Measurements from ENCODE around the gene ACACA.

The ACACA gene

DNA sequence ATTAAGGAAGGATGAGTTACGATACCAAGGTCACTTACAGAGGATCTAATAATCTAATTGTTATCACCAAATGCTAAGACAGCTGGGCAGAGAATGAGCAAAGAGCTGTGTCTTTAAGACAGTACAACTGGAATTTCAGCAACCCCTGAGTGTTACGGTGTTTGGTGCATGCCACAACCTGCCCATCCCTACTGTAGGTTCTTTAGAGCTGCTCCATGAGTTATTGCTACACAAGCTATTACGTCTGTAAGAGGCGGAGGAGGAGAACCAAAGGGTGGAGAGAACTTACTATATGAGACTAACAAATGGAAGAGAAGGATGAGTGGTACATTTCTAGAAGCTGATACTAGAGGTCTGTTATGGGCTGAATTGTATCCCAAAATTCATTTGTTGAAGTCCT is 45.1 kb downstream of the ACACA start (continued):
- no peak for TF ChIP-seq ZNF560 (tag by site-specific recombination; IDR thresholded peaks at IDR 0.05; ENCODE audit: borderline replicate concordance)
- no peak for TF ChIP-seq ZNF140 (tag by site-specific recombination; IDR thresholded peaks at IDR 0.05)
- TF ChIP-seq ZSCAN16 (tag by site-specific recombination; IDR thresholded peaks at IDR 0.05): no peak
- TF ChIP-seq REPIN1 (tag by site-specific recombination; IDR thresholded peaks at IDR 0.05; ENCODE audit: low read depth): no peak
- no peak for TF ChIP-seq ZNF623 (tag by site-specific recombination; IDR thresholded peaks at IDR 0.05)
- no peak for TF ChIP-seq PATZ1 (tag by site-specific recombination; IDR thresholded peaks at IDR 0.05)
- no peak for TF ChIP-seq ZNF404 (tag by site-specific recombination; IDR thresholded peaks at IDR 0.05)
- TF ChIP-seq CTCF (tag by site-specific recombination; IDR thresholded peaks at IDR 0.05): no peak
- no peak for TF ChIP-seq ZNF426 (tag by site-specific recombination; IDR thresholded peaks at IDR 0.05)
- no peak for TF ChIP-seq ZNF18 (tag by site-specific recombination; IDR thresholded peaks at IDR 0.05)
- no peak for TF ChIP-seq ZNF174 (tag by site-specific recombination; IDR thresholded peaks at IDR 0.05)
- TF ChIP-seq ZNF596 (tag by site-specific recombination; IDR thresholded peaks at IDR 0.05): no peak
- TF ChIP-seq GLI2 (tag by site-specific recombination; IDR thresholded peaks at IDR 0.05; ENCODE audit: borderline replicate concordance, low read depth): no peak
- no peak for TF ChIP-seq ZNF433 (tag by site-specific recombination; IDR thresholded peaks at IDR 0.05; ENCODE audit: low read depth)
- TF ChIP-seq MYNN (tag by site-specific recombination; IDR thresholded peaks at IDR 0.05; ENCODE audit: borderline replicate concordance): no peak
- 0 out of 2 replicates have a peak, but pooled peaks have one; percentile 24 for TF ChIP-seq SP7 (tag by site-specific recombination; IDR thresholded peaks at IDR 0.05)
- TF ChIP-seq RBAK (tag by site-specific recombination; IDR thresholded peaks at IDR 0.05): no peak

- Histone ChIP-seq H3K4me1 (ENCODE audit: control insufficient read depth, insufficient read depth, low read length) (peaks cover 7% of the 10 kb centered on the region), H3K27ac (ENCODE audit: extremely low read depth, low read depth, low read length) (no peak overlapping the region), H3K36me3 (ENCODE audit: control insufficient read depth in 2 of 2, insufficient read depth in 1 of 2, low read length in 2 of 2) (no peaks in the 10 kb centered on the region), H3K9me3 (ENCODE audit: control insufficient read depth, insufficient read depth, low read depth, low read length) (no peaks in the 10 kb centered on the region), H3K4me3 (ENCODE audit: low read depth, low read length) (no peak overlapping the region)
- TF ChIP-seq ZNF624 (tag by site-specific recombination; IDR thresholded peaks at IDR 0.05) (no peak), SP2 (tag by site-specific recombination; IDR thresholded peaks at IDR 0.05) (0 out of 2 replicates have a peak, but pooled peaks have one; percentile 13)
- ChIA-PET POLR2A (interaction anchor here (0.9 kb wide), 1 partner anchor 759 kb away, joined by 3 read pairs; the partner anchor contains the start of gene MRM1), CTCF (interaction anchor here (0.6 to 3.2 kb wide), 4 partner anchors 13 to 516 kb away, joined by 3 to 41 read pairs (median 4); no protein-coding TSS in a partner anchor)
These were observed 46.0 kb downstream of the ACACA start for GRCh38 chr17:37360632-37361031.

Data from HEK293 (cell line).